HG03045 (cell line): Measurements from ENCODE around the gene PRMT9.

ENCODE experiments used
- ATAC-seq: cut with Tn5 transposase; IDR thresholded peaks from one replicate; pipeline ENCODE4 v1.9.1; 2021; ENCODE audit warnings: mild to moderate bottlenecking, moderate library complexity; ENCODE audit not compliant: unreplicated experiment

Gene PRMT9

DNA sequence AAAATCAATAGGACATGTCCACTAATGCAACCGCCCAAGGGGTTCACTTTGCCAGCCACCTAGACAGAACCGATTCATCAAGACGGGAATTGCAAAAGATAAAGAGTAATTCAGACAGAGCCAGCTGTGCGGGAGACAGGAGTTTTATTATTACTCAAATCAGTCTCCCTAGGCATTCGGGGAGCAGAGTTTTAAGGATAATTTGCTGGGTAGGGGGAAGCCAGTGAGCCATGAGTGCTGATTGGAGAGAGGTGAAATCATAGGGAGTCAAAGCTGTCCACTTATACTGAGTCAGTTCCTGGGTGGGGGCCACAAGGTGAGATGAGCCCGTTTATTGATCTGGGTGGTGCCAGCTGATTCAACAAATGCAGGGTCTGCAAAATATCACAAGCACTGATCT is 58.2 kb downstream of the PRMT9 start:
- ATAC-seq = no peak

DNA sequence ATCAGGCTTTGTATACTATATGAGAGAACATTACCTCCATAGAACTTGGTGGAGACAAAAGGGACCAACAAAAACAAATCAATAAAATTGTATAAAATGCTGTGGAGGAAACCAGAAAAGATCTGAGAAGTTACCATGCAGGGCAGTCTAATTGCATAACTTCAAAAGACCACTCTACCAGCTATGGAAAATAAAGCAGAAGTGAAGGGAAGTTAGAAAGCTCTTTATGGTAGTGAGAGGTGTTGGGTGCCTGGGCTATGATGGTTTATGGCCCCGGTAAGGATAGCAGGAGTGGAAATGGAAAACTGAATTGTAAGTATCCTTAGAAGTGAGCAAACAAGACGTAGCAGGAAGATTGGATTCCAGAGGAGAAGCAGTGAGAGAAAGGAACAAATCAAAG is 63.6 kb downstream of the PRMT9 start:
- no peak for ATAC-seq

- ATAC-seq = peak; percentile 6
These were observed 65.9 kb downstream of the PRMT9 start for GRCh38 chr4:147617841-147618691.

- peak; percentile 100 for ATAC-seq
These were observed 66.7 kb downstream of the PRMT9 start, which contains the start of gene TMEM184C for GRCh38 chr4:147617173-147617840. TSS of gene TMEM184C (plus strand) at chr4:147617397. CDS start at chr4:147617957, 560 bp downstream.

- peak; percentile 11 for ATAC-seq
These were observed 67.2 kb downstream of the PRMT9 start for GRCh38 chr4:147616849-147617172.

DNA sequence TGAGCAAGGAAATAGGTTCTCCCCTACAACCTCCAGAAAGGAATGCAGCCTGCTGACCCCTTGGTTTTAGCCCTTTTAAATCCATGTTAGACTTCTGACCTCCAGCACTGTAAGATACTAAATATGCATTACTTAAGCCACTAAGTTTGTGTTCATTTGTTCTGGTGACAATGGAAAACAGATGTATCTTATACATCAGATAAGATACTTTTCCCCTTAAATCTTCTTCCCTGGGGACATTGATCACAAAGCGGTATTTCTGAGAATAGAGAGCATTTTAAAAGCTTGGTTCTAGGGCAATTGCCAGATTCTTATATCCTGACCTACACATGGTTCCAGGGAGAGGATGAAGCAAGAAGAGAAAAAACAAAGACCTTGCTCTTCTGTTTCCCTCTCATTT is 73.3 kb downstream of the PRMT9 start:
- no peak for ATAC-seq

- no peak for ATAC-seq
These were observed 76.5 kb downstream of the PRMT9 start for GRCh38 chr4:147607471-147607870.

GRCh38 chr4:147605499-147605898 is 78.5 kb downstream of the PRMT9 start:
- ATAC-seq = no peak

DNA sequence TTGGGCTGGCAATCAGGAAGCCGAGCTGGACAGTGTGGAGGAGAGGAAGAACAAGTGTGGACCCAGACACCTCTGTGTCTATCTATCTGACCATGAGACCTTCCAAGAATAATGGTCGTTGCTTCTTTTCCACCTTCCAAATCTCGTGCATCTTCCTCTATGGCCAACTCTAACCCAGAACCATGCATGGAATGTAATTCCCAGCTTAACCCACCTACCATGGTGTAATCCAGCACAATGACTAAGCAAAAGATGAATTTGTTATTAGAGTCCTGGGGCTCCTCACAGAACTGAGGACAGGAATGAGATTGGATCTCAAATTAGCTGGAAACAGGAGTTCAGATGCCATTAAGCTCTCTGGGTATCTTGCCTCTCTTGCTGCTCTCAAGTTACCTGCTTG is 84.2 kb downstream of the PRMT9 start:
- no peak for ATAC-seq

GRCh38 chr4:147599206-147599605 is 84.8 kb downstream of the PRMT9 start:
- ATAC-seq = no peak

DNA sequence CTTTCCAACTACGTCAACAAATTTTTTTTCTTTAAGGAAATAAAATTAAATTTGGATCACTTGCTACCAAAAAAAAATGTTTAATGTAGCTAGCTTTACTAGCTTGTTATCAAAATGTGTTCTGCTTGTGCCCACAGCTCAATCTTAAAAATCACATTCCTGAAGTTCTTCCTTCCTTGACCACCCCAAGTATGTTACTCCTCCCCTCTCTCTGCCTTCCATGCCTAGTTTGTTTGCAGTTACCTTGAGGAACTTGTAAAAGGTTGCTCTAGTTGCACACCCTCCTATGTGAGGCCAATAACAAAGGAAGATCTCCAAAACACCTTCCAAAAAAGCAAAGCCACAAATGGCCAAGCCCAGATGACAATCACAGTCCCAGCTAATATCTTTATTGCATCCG is 86.4 kb downstream of the PRMT9 start:
- ATAC-seq = no peak

GRCh38 chr4:147596981-147597380 is 87.0 kb downstream of the PRMT9 start:
- no peak for ATAC-seq

DNA sequence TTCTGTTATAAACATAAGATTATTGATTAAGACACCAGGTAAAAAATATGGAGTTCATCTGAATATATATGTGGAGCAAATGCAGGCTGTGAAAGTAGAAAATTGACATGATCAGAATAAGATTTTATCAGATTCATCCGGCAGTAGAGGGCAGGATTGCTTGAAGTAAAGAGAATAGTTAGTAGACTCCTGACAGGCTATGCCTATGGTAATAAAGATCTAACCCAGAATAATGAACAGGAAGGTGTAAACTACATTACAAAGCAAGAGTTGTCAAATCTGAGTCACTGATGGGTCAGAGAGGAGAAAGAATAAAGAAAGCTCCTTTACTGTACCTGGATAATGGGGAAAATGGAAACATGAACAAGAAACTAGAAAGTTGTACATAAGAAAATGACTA is 87.6 kb downstream of the PRMT9 start:
- no peak for ATAC-seq

DNA sequence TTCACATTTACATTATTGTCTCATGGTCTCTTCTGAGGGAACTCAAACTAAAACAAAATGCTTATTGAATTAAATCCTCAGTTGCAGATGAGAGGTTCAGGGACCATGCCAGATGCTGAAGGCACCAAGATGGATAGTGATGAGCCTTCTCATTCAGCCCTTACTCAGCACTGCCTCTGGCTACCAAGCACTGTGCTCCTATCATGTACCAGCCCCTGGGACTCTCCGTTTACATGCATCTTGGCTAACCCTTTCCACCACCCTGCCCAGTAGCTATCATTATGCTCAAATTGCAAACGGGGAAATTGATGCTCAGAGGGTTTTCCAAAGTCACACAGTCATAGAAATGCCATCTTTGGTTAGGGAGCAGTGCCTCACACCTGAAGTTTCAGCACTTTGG is 89.4 kb downstream of the PRMT9 start:
- ATAC-seq = no peak

DNA sequence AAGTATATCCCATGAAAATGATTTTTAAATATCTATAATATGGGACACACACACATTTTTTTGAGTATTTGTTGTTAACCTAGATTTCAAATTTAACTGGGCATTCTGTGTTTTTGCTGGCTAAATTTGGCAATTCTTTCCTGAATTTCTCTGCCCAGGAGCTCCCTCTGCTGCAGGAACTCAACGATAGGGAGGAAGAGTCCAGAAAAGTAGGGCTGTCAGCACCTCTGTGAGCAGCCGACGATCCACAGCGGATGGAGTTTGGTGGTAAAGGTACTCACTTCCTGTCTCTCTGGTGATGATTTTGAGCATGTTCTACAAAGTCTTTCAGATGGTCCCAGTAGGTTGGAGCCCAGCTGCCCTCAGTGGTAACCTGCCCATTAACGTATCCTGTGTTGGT is 89.9 kb downstream of the PRMT9 start:
- no peak for ATAC-seq

GRCh38 chr4:147591106-147591505 is 92.9 kb downstream of the PRMT9 start:
- ATAC-seq = no peak

DNA sequence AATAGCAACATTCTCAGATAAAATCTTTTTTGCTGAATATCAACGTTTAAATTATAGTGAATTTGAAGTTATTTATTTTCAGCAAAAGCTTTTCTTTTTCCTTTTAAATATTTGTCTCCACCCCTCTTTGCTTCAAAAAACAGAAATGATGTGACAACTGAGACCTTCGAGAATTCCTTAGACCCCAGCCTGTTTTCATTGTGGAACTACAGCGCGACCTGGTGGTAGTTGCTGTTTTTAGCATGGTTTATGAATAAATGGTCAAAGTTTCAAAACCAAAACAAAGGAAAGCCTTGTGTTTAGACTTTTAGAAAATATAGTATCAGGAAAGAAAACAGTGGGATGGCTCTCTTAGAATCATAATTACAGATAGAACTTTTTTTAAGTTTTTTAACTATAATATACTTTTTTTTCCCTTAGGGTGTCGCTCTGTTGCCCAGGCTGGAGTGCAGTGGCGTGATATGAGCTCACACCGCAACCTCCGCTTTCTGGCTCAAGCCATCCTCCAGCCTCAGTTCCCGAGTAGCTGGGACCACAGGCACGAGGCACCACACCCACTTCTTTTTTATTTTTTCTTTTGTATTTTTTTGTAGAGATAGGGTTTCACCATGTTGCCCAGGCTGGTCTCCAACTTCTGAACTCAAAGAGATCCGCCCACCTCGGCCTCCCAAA is 93.6 kb downstream of the PRMT9 start:
- no peak for ATAC-seq

DNA sequence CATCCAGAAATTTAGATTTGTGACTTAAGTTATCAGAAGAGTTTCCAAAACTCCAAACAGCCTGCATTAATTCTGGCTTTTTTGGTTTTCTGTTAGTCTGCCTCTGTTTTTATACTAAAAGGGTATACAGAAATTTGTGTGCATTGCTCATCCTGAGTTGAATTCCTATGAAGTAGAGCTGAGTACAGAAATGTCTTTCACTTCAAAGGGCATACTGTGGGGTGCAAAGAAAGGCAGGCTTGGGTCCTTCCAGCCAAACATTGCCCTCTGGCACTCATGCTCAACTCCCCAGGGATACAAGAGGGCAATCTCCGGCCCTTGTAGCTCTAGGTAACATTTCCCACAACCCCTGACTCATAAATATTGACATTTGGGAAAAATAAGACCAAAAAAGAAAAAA is 94.4 kb downstream of the PRMT9 start:
- ATAC-seq = no peak
